ENCODE data around the gene RXFP3. TPM values are rescaled to one million over a fixed set of nuclear protein-coding genes. Genes with fewer than 3 reads are reported as not detected.

RXFP3 gene
- total RNA-seq, 6 donors from 2014 or later = not detected

DNA sequence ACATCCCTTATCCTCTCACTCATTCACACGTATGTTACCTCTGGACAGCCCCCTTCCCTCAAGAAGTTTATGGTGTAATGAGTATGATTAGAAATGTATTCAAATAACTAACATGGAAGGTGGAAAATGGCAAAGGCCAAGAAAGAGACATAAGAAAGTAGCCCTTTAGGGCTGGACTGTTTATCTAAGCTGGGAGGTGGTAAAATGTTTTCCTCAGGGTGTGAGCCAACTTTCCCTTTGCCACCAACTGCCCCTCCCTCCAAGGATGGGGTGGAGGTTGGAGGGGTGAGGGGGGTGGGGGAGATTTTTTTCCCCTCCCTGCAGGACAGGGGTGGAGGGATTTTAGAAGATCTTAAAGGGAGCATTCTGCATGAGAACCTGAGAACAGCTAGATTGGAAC lies 40.1 kb downstream of the RXFP3 start:
- Histone ChIP-seq H3K27ac (no peak overlapping the region), H3K9me3 (no peaks in the 10 kb centered on the region), H3K4me3 (no peak overlapping the region), H3K27me3 (no peaks in the 10 kb centered on the region), H3K36me3 (no peaks in the 10 kb centered on the region), H3K4me1 (peaks cover 0 to 2% (median 0%) of the 10 kb centered on the region in 4 donors)
- no peak for ATAC-seq (ENCODE audit: low FRiP score in 2 of 2)
- DNase-seq = no peak
- 77 to 79% methylated on average over 1 of the region's 1 CpG for WGBS, 2 donors
- TF ChIP-seq POLR2AphosphoS5 (IDR thresholded peaks at IDR 0.05) = no peak
- TF ChIP-seq, protein P1, sequence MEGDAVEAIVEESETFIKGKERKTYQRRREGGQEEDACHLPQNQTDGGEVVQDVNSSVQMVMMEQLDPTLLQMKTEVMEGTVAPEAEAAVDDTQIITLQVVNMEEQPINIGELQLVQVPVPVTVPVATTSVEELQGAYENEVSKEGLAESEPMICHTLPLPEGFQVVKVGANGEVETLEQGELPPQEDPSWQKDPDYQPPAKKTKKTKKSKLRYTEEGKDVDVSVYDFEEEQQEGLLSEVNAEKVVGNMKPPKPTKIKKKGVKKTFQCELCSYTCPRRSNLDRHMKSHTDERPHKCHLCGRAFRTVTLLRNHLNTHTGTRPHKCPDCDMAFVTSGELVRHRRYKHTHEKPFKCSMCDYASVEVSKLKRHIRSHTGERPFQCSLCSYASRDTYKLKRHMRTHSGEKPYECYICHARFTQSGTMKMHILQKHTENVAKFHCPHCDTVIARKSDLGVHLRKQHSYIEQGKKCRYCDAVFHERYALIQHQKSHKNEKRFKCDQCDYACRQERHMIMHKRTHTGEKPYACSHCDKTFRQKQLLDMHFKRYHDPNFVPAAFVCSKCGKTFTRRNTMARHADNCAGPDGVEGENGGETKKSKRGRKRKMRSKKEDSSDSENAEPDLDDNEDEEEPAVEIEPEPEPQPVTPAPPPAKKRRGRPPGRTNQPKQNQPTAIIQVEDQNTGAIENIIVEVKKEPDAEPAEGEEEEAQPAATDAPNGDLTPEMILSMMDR (IDR thresholded peaks at IDR 0.05) = no peak
- TF ChIP-seq POLR2A (IDR thresholded peaks at IDR 0.05) = no peak
- no peak for TF ChIP-seq EP300 (IDR thresholded peaks at IDR 0.05)

DNA sequence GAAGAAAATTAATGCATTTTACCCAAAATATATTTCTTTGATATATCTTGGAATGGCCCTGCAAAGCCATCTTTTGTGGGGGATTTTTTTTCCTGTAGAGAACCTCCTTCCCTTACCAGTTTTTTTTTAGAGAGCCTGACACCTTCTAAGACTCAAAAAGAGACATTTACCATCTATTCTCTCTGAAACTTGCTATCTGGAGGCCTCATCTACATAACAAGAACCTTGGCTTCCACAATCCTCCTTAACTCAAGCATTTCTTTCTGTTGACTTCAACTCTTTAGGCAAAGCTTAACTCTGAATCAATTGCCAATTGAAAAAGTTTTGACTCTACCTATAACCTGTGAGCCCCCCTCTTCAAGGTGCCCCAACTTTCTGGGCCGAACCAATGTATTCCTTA lies 42.1 kb downstream of the RXFP3 start:
- no peaks in the 10 kb centered on the region for H3K27me3 ChIP-seq
- peaks cover 0 to 6% (median 4%) of the 10 kb centered on the region in 4 donors for H3K4me1 ChIP-seq
- 78 to 85% methylated on average over 1 of the region's 1 CpG for WGBS, 2 donors
- ATAC-seq (ENCODE audit: low FRiP score in 2 of 2) (no peak), DNase-seq (no peak)
- TF ChIP-seq POLR2AphosphoS5 (IDR thresholded peaks at IDR 0.05) = no peak
- no peak for TF ChIP-seq POLR2A (IDR thresholded peaks at IDR 0.05)
- TF ChIP-seq EP300 (IDR thresholded peaks at IDR 0.05) = no peak
- TF ChIP-seq, protein P1 (IDR thresholded peaks at IDR 0.05) = no peak
- no peaks in the 10 kb centered on the region for H3K36me3 ChIP-seq
- no peak overlapping the region for H3K27ac ChIP-seq
- H3K9me3 ChIP-seq = no peaks in the 10 kb centered on the region
- no peak overlapping the region for H3K4me3 ChIP-seq

DNA sequence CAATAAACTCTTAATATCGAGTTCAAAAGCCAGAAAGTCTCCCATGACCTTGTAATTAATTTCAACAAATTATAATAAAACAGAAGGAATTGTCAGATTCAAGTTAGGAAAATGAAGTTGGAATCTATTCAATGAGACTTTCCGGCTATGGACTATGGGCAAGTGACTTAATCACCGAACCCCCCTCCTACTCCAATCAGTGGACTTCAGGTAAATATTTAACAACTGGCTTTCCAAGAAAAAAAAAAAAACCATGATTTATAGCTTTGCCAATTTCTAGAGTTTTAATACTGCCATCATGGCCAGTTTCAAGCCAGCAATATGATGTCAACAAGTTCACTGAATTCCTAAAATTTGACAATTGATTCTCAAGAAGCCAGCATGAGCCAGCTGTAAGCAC lies 43.8 kb downstream of the RXFP3 start:
- no peak for ATAC-seq (ENCODE audit: low FRiP score in 2 of 2)
- Histone ChIP-seq H3K27ac (no peak overlapping the region), H3K9me3 (no peaks in the 10 kb centered on the region), H3K36me3 (no peaks in the 10 kb centered on the region), H3K4me1 (peaks cover 0 to 6% (median 4%) of the 10 kb centered on the region in 4 donors), H3K27me3 (no peaks in the 10 kb centered on the region), H3K4me3 (no peak overlapping the region)
- TF ChIP-seq POLR2A (IDR thresholded peaks at IDR 0.05) (no peak), EP300 (IDR thresholded peaks at IDR 0.05) (no peak), POLR2AphosphoS5 (IDR thresholded peaks at IDR 0.05) (no peak)
- TF ChIP-seq, protein P1 (IDR thresholded peaks at IDR 0.05) = no peak
- WGBS, 2 donors = 83 to 93% methylated on average over 3 of the region's 3 CpGs
- DNase-seq = no peak

DNA sequence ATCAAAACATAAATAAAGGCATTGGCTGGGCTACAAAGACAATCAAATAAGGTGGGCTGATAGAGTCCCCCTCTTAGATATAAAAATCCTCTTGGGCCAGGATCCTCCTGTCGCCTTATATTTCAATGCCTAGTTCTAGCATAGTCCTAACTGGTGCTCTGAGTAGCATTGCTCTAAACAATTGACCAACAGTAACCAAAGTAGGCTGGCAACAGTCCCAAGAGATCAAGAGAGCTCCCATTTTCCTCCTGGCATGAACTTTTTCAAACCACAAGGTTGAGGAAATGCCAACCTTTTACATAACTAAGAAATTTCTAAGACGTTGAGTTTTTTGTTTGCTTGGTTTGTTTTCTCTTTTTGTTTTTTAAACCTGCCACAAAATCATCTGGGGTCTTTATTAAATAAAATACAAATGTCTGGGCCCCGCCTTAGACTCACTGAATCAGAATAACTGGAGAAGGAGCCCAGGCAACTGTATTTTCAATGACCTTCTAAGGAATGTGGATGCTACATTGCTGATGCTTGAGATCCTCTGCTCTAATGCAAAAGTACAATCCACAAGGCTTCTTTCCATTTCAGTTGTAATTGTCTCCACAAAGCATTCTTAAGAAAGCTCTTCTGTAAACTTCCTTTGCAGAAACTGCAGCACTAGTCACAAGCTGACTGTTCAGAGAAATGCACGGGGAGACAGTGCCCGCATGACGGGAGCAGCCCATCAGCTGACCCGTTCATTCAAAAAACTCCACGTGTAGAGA lies 45.4 kb downstream of the RXFP3 start:
- Histone ChIP-seq H3K36me3 (peaks cover 0 to under 1% (median 0%) of the 10 kb centered on the region in 4 donors), H3K4me3 (no peak overlapping the region), H3K9me3 (no peaks in the 10 kb centered on the region), H3K27me3 (no peaks in the 10 kb centered on the region), H3K4me1 (peaks cover 0 to 6% (median 3%) of the 10 kb centered on the region in 4 donors), H3K27ac (no peak overlapping the region)
- 59 to 73% methylated on average over 8 of the region's 8 CpGs for WGBS, 2 donors
- DNase-seq (no peak), ATAC-seq (ENCODE audit: low FRiP score in 2 of 2) (no peak)
- TF ChIP-seq, protein P1 (IDR thresholded peaks at IDR 0.05) = no peak
- TF ChIP-seq EP300 (IDR thresholded peaks at IDR 0.05) = no peak
- no peak for TF ChIP-seq POLR2AphosphoS5 (IDR thresholded peaks at IDR 0.05)
- TF ChIP-seq POLR2A (IDR thresholded peaks at IDR 0.05) = no peak

DNA sequence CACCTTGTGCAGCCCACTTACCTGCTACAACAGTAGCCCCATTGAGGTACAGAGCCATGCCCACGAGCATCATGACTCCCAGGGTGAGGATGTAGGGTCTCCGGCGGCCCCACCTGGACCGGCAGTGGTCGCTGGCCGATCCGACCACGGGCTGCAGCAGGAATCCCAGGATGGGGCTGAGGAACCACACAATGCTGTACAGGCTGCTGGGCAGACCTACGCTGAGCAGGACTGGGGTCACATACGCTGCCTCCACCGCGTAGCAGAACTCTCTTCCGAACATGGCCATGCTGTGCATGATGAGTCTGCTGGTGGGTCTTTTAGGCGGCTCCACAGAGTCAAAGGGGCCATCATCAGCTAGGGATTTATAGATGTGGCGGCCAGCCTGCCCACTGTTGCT lies 48.0 kb downstream of the RXFP3 start:
- Histone ChIP-seq H3K4me1 (peaks cover 0 to 6% (median 3%) of the 10 kb centered on the region in 4 donors), H3K36me3 (peaks cover 14 to 27% (median 18%) of the 10 kb centered on the region in 4 donors), H3K4me3 (no peak overlapping the region), H3K9me3 (no peaks in the 10 kb centered on the region), H3K27ac (no peak overlapping the region), H3K27me3 (no peaks in the 10 kb centered on the region)
- peak in 1 of 2 donors; percentile 52 for DNase-seq
- WGBS, 2 donors = 98% methylated on average over 15 of the region's 15 CpGs; no CpG with 5 or more reads in 1 of the 2 donors
- TF ChIP-seq, protein P1 (IDR thresholded peaks at IDR 0.05) = no peak
- TF ChIP-seq POLR2A (IDR thresholded peaks at IDR 0.05) (no peak), EP300 (IDR thresholded peaks at IDR 0.05) (no peak), POLR2AphosphoS5 (IDR thresholded peaks at IDR 0.05) (no peak)
- peak in 1 of 2 donors; percentile 56 for ATAC-seq (ENCODE audit: low FRiP score in 2 of 2)

Data from upper lobe of left lung (tissue), 6 donors.